OCI-LY1 (cell line): ENCODE results near the gene MAD1L1.
"Not testable (repeated sequence)": the region's sequence is repeated elsewhere in the genome, so short reads cannot be mapped to it uniquely, and the experiment has no call there.

Source experiments
- H2AFZ ChIP-seq: fragments of 200-600 bp; sonication (generic), shearing (Covaris generic); 2 replicates; pipeline ENCODE4 v1.6.0; 2014; ENCODE audit warnings: antibody characterized with exemption, mild to moderate bottlenecking, low read length
- H3F3A ChIP-seq: fragments of 200-600 bp; sonication (generic), shearing (Covaris generic); 2 replicates; pipeline ENCODE4 v1.6.0; 2014; ENCODE audit warnings: mild to moderate bottlenecking, antibody characterized with exemption, low read length, moderate library complexity; ENCODE audit not compliant: insufficient read depth
- H3K27ac ChIP-seq: fragments of 200-600 bp; sonication (generic); 2 replicates; pipeline ENCODE4 v1.5.1; 2014; ENCODE audit warnings: low read length, mixed run types, mild to moderate bottlenecking, low read depth; ENCODE audit not compliant: poor library complexity, severe bottlenecking
- H3K27me3 ChIP-seq: fragments of 200-600 bp; sonication (generic); 2 replicates; pipeline ENCODE4 v1.6.0; 2014; ENCODE audit warnings: antibody characterized with exemption, mild to moderate bottlenecking, low read length, moderate library complexity; ENCODE audit not compliant: insufficient read depth
- H3K36me3 ChIP-seq: fragments of 200-600 bp; sonication (generic); 2 replicates; pipeline ENCODE4 v1.6.1; 2014; ENCODE audit warnings: mild to moderate bottlenecking, antibody characterized with exemption, low read length, moderate library complexity, mixed read lengths; ENCODE audit not compliant: insufficient read depth
- H3K4me1 ChIP-seq: fragments of 200-600 bp; sonication (generic); 2 replicates; pipeline ENCODE4 v1.5.1; 2014; ENCODE audit warnings: mild to moderate bottlenecking, low read length, moderate library complexity; ENCODE audit not compliant: insufficient read depth, severe bottlenecking
- H3K4me2 ChIP-seq: fragments of 200-600 bp; sonication (generic), shearing (Covaris generic); 2 replicates; pipeline ENCODE4 v1.6.1; 2014; ENCODE audit warnings: low read length
- H3K4me3 ChIP-seq: fragments of 200-600 bp; sonication (generic); 2 replicates; pipeline ENCODE4 v1.5.1; 2014; ENCODE audit warnings: low read length, low read depth, mild to moderate bottlenecking, mixed read lengths; ENCODE audit not compliant: poor library complexity, severe bottlenecking
- H3K79me2 ChIP-seq: fragments of 200-600 bp; shearing (Covaris generic); 2 replicates; pipeline ENCODE4 v1.6.1; 2016; ENCODE audit warnings: mixed run types, low read length, mixed read lengths; ENCODE audit not compliant: insufficient read depth
- H3K9ac ChIP-seq: fragments of 200-600 bp; sonication (generic), shearing (Covaris generic); 2 replicates; pipeline ENCODE4 v1.6.1; 2014; ENCODE audit warnings: mild to moderate bottlenecking, low read length, mixed read lengths
- H3K9me2 ChIP-seq: fragments of 200-600 bp; sonication (generic), shearing (Covaris generic); 2 replicates; pipeline ENCODE4 v1.6.1; 2014; ENCODE audit warnings: low read depth, mild to moderate bottlenecking, low read length, mixed read lengths
- H3K9me3 ChIP-seq: fragments of 200-600 bp; shearing (Covaris generic); 2 replicates; pipeline ENCODE4 v1.6.1; 2014; ENCODE audit warnings: low read length, mixed read lengths
- H4K20me1 ChIP-seq: fragments of 200-600 bp; sonication (generic), shearing (Covaris generic); 2 replicates; pipeline ENCODE4 v1.6.0; 2016; ENCODE audit warnings: mild to moderate bottlenecking, low read length; ENCODE audit not compliant: insufficient read depth
- CTCF ChIP-seq: fragments of 200-600 bp; sonication (generic), shearing (Covaris generic); IDR thresholded peaks from 2 replicates; pipeline ENCODE4 v1.5.1; 2017; ENCODE audit warnings: mild to moderate bottlenecking, antibody characterized with exemption, low read length, moderate library complexity, mixed read lengths
- EZH2 ChIP-seq: fragments of 200-600 bp; sonication (generic), shearing (Covaris generic); IDR thresholded peaks from 2 replicates; pipeline ENCODE4 v1.8.0; 2017; ENCODE audit warnings: borderline replicate concordance, mixed run types, mild to moderate bottlenecking, antibody characterized with exemption, low read length, moderate library complexity, mixed read lengths

The MAD1L1 gene

GRCh38 chr7:2164646-2165045 is 68.1 kb downstream of the MAD1L1 start:
- H3K27me3 ChIP-seq = no peaks in the 10 kb centered on the region
- H4K20me1 ChIP-seq = no peaks in the 10 kb centered on the region
- H3K27ac ChIP-seq = no peak overlapping the region
- no peaks in the 10 kb centered on the region for H3K9me3 ChIP-seq
- no peaks in the 10 kb centered on the region for H3K9me2 ChIP-seq
- H3K4me1 ChIP-seq = peaks cover 14% of the 10 kb centered on the region
- TF ChIP-seq EZH2 (no peak), CTCF (no peak)
- H3K4me2 ChIP-seq = no peak overlapping the region
- H3K79me2 ChIP-seq = no peaks in the 10 kb centered on the region
- peaks cover 10% of the 10 kb centered on the region for H3K36me3 ChIP-seq
- no peak overlapping the region for H2AFZ ChIP-seq
- H3F3A ChIP-seq = no peaks in the 10 kb centered on the region
- H3K9ac ChIP-seq = no peak overlapping the region
- H3K4me3 ChIP-seq = no peak overlapping the region

- Histone ChIP-seq H4K20me1 (no peaks in the 10 kb centered on the region), H3K9ac (no peak overlapping the region), H2AFZ (no peak overlapping the region), H3K4me1 (peaks cover 22% of the 10 kb centered on the region), H3K9me3 (no peaks in the 10 kb centered on the region), H3K9me2 (no peaks in the 10 kb centered on the region), H3K27ac (no peak overlapping the region), H3K36me3 (peaks cover 8% of the 10 kb centered on the region), H3K4me3 (no peak overlapping the region), H3K27me3 (no peaks in the 10 kb centered on the region), H3K79me2 (no peaks in the 10 kb centered on the region), H3K4me2 (no peak overlapping the region), H3F3A (no peaks in the 10 kb centered on the region)
- TF ChIP-seq EZH2 = no peak
- TF ChIP-seq CTCF = no peak
These were observed 68.9 kb downstream of the MAD1L1 start for GRCh38 chr7:2163600-2164555.

GRCh38 chr7:2162959-2163358 is 69.8 kb downstream of the MAD1L1 start:
- no peaks in the 10 kb centered on the region for H3K79me2 ChIP-seq
- no peaks in the 10 kb centered on the region for H3K9me3 ChIP-seq
- H3F3A ChIP-seq = peaks cover 5% of the 10 kb centered on the region; the same call in 1 of the 2 replicates
- H3K9me2 ChIP-seq = no peaks in the 10 kb centered on the region
- TF ChIP-seq EZH2 (no peak), CTCF (no peak)
- no peaks in the 10 kb centered on the region for H3K36me3 ChIP-seq
- H3K9ac ChIP-seq = no peak overlapping the region
- no peaks in the 10 kb centered on the region for H3K27me3 ChIP-seq
- H3K4me2 ChIP-seq = no peak overlapping the region
- H3K4me3 ChIP-seq = no peak overlapping the region
- no peak overlapping the region for H3K27ac ChIP-seq
- no peaks in the 10 kb centered on the region for H4K20me1 ChIP-seq
- peaks cover 31% of the 10 kb centered on the region for H3K4me1 ChIP-seq
- no peak overlapping the region for H2AFZ ChIP-seq

GRCh38 chr7:2162004-2162902 is 70.5 kb downstream of the MAD1L1 start:
- not testable (repeated sequence) for H3F3A ChIP-seq, H3K79me2 ChIP-seq, H3K4me2 ChIP-seq, H3K4me3 ChIP-seq, H3K9ac ChIP-seq, H2AFZ ChIP-seq, H3K27me3 ChIP-seq, H3K9me2 ChIP-seq, H3K9me3 ChIP-seq, H3K27ac ChIP-seq, H4K20me1 ChIP-seq, H3K36me3 ChIP-seq
- peaks cover 38% of the 10 kb centered on the region for H3K4me1 ChIP-seq
